Measurements from ENCODE around the gene PRKCE. TPM values are rescaled to one million over a fixed set of nuclear protein-coding genes. Genes with fewer than 3 reads are reported as not detected.
A peak's percentile ranks its signal among the peaks of the same experiment; 100 is the strongest.

Gene PRKCE
- total and polyA plus RNA-seq, 2 donors = 3.2 to 3.3 TPM

- H3K4me1 ChIP-seq (ENCODE audit: control insufficient read depth in 2 of 2, insufficient read depth in 2 of 2, low read length in 2 of 2) = peaks cover 11 to 53% of the 10 kb centered on the region in 2 donors
These were observed 188.2 kb downstream of the PRKCE start for GRCh38 chr2:45839508-45840251.

DNA sequence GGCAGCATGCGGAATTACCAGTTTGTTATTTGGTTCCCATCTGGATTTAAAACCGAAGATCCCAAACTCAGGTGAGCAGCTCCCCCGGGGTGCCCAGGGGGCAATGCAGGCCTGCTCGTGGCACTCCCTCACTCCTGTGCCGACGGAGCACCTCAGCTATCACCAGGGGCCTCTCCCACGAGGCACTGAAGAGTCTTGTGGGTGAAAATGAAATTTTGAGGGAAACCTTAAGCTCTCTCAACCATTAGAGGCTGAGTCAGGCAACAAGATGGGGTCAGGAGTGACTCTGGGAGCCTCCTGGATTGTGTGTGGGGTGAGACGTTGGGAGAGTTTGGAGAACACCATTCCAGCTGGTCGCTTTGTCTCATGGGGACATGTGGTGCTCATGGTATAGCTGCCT, 189.0 kb downstream of the PRKCE start:
- no peak overlapping the region for H3K27ac ChIP-seq (ENCODE audit: low read depth in 1 of 2, low read length in 1 of 2)

More at GRCh38 chr2:45839508-45840251, 188.2 kb downstream of the PRKCE start:
- Histone ChIP-seq H3K27me3 (ENCODE audit: control insufficient read depth in 2 of 2, insufficient read depth in 1 of 2, low read length in 1 of 2) (no peaks in the 10 kb centered on the region), H3K27ac (ENCODE audit: low read depth in 1 of 2, low read length in 1 of 2) (no peak overlapping the region), H3K4me3 (ENCODE audit: low read length in 2 of 2) (no peak overlapping the region), H3K36me3 (ENCODE audit: control insufficient read depth in 2 of 2, insufficient read depth in 2 of 2, low read length in 1 of 2) (no peaks in the 10 kb centered on the region), H3K9me3 (ENCODE audit: control insufficient read depth in 2 of 2, insufficient read depth in 1 of 2, low read length in 1 of 2) (no peaks in the 10 kb centered on the region)
- no peak for DNase-seq (ENCODE audit: low read depth in 6 of 9, low spot score in 9 of 9)
- WGBS = 88% methylated on average over 14 of the region's 14 CpGs

DNA sequence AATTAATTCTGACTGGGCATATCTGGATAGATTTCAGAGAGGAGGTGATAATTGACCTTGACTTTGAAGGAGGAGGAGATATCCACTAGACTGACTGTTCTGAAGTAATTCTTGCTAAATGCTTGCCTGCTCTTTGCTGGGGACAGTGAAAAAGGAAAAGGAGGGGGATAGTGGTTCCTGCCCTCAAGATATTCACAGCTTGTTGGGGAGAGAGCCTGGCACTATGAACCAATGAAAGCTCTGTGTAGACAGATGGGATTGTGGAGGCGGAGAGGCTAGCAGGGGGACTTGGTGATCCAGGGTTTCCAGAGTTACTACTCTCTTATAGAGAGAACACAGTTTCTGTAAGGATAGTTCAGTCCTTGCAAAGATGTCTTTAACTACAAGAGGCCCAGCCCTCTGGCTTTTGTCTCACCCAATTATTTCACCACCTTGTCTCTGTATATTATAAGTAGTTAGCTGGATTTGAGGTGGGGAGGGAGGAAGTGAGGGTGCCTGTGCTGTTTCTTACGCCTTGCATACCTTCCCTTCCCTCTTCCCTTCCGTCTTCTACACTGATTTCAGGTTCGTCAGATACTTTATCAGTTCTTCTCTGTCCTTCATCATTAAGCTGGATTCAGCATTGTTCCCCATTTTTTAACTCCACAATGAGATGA, 190.4 kb downstream of the PRKCE start:
- no peak for DNase-seq (ENCODE audit: low read depth in 6 of 9, low spot score in 9 of 9)
- Histone ChIP-seq H3K4me3 (ENCODE audit: low read length in 2 of 2) (no peak overlapping the region), H3K36me3 (ENCODE audit: control insufficient read depth in 2 of 2, insufficient read depth in 2 of 2, low read length in 1 of 2) (no peaks in the 10 kb centered on the region), H3K9me3 (ENCODE audit: control insufficient read depth in 2 of 2, insufficient read depth in 1 of 2, low read length in 1 of 2) (no peaks in the 10 kb centered on the region), H3K4me1 (ENCODE audit: control insufficient read depth in 2 of 2, insufficient read depth in 2 of 2, low read length in 2 of 2) (peaks cover 17 to 58% of the 10 kb centered on the region in 2 donors), H3K27ac (ENCODE audit: low read depth in 1 of 2, low read length in 1 of 2) (no peak overlapping the region), H3K27me3 (ENCODE audit: control insufficient read depth in 2 of 2, insufficient read depth in 1 of 2, low read length in 1 of 2) (no peaks in the 10 kb centered on the region)
- 73% methylated on average over 4 of the region's 4 CpGs for WGBS

More for the DNA sequence above, 189.0 kb downstream of the PRKCE start:
- 88% methylated on average over 9 of the region's 9 CpGs for WGBS
- H3K4me1 ChIP-seq (ENCODE audit: control insufficient read depth in 2 of 2, insufficient read depth in 2 of 2, low read length in 2 of 2) = peaks cover 17 to 58% of the 10 kb centered on the region in 2 donors
- no peaks in the 10 kb centered on the region for H3K27me3 ChIP-seq (ENCODE audit: control insufficient read depth in 2 of 2, insufficient read depth in 1 of 2, low read length in 1 of 2)
- H3K36me3 ChIP-seq (ENCODE audit: control insufficient read depth in 2 of 2, insufficient read depth in 2 of 2, low read length in 1 of 2) = no peaks in the 10 kb centered on the region
- no peaks in the 10 kb centered on the region for H3K9me3 ChIP-seq (ENCODE audit: control insufficient read depth in 2 of 2, insufficient read depth in 1 of 2, low read length in 1 of 2)
- DNase-seq (ENCODE audit: low read depth in 6 of 9, low spot score in 9 of 9) = no peak
- H3K4me3 ChIP-seq (ENCODE audit: low read length in 2 of 2) = no peak overlapping the region

- WGBS = 18% methylated on average over 8 of the region's 8 CpGs
- Histone ChIP-seq H3K36me3 (ENCODE audit: control insufficient read depth in 2 of 2, insufficient read depth in 2 of 2, low read length in 1 of 2) (no peaks in the 10 kb centered on the region), H3K4me3 (ENCODE audit: low read length in 2 of 2) (no peak overlapping the region), H3K4me1 (ENCODE audit: control insufficient read depth in 2 of 2, insufficient read depth in 2 of 2, low read length in 2 of 2) (peaks cover 17 to 52% of the 10 kb centered on the region in 2 donors), H3K9me3 (ENCODE audit: control insufficient read depth in 2 of 2, insufficient read depth in 1 of 2, low read length in 1 of 2) (no peaks in the 10 kb centered on the region), H3K27me3 (ENCODE audit: control insufficient read depth in 2 of 2, insufficient read depth in 1 of 2, low read length in 1 of 2) (no peaks in the 10 kb centered on the region), H3K27ac (ENCODE audit: low read depth in 1 of 2, low read length in 1 of 2) (peak overlapping the region; percentile 27 to 70)
- peak in 2 of 9 donors; percentile 24 to 58 for DNase-seq (ENCODE audit: low read depth in 6 of 9, low spot score in 9 of 9)
These were observed 191.7 kb downstream of the PRKCE start for GRCh38 chr2:45843136-45843535.

GRCh38 chr2:45844796-45845457, 193.5 kb downstream of the PRKCE start:
- Histone ChIP-seq H3K27me3 (ENCODE audit: control insufficient read depth in 2 of 2, insufficient read depth in 1 of 2, low read length in 1 of 2) (no peaks in the 10 kb centered on the region), H3K4me3 (ENCODE audit: low read length in 2 of 2) (no peak overlapping the region), H3K36me3 (ENCODE audit: control insufficient read depth in 2 of 2, insufficient read depth in 2 of 2, low read length in 1 of 2) (no peaks in the 10 kb centered on the region), H3K27ac (ENCODE audit: low read depth in 1 of 2, low read length in 1 of 2) (no peak overlapping the region), H3K4me1 (ENCODE audit: control insufficient read depth in 2 of 2, insufficient read depth in 2 of 2, low read length in 2 of 2) (peaks cover 17 to 49% of the 10 kb centered on the region in 2 donors), H3K9me3 (ENCODE audit: control insufficient read depth in 2 of 2, insufficient read depth in 1 of 2, low read length in 1 of 2) (no peaks in the 10 kb centered on the region)
- 39% methylated on average over 3 of the region's 3 CpGs for WGBS
- DNase-seq (ENCODE audit: low read depth in 6 of 9, low spot score in 9 of 9) = no peak

GRCh38 chr2:45845566-45845965, 194.1 kb downstream of the PRKCE start:
- no peak for DNase-seq (ENCODE audit: low read depth in 6 of 9, low spot score in 9 of 9)
- 96% methylated on average over 6 of the region's 6 CpGs for WGBS
- Histone ChIP-seq H3K4me1 (ENCODE audit: control insufficient read depth in 2 of 2, insufficient read depth in 2 of 2, low read length in 2 of 2) (peaks cover 17 to 44% of the 10 kb centered on the region in 2 donors), H3K27me3 (ENCODE audit: control insufficient read depth in 2 of 2, insufficient read depth in 1 of 2, low read length in 1 of 2) (no peaks in the 10 kb centered on the region), H3K36me3 (ENCODE audit: control insufficient read depth in 2 of 2, insufficient read depth in 2 of 2, low read length in 1 of 2) (no peaks in the 10 kb centered on the region), H3K9me3 (ENCODE audit: control insufficient read depth in 2 of 2, insufficient read depth in 1 of 2, low read length in 1 of 2) (no peaks in the 10 kb centered on the region), H3K4me3 (ENCODE audit: low read length in 2 of 2) (no peak overlapping the region), H3K27ac (ENCODE audit: low read depth in 1 of 2, low read length in 1 of 2) (no peak overlapping the region)

- H3K27ac ChIP-seq (ENCODE audit: low read depth in 1 of 2, low read length in 1 of 2) = no peak overlapping the region
- DNase-seq (ENCODE audit: low read depth in 6 of 9, low spot score in 9 of 9) = no peak
- H3K4me1 ChIP-seq (ENCODE audit: control insufficient read depth in 2 of 2, insufficient read depth in 2 of 2, low read length in 2 of 2) = peaks cover 6 to 15% of the 10 kb centered on the region in 2 donors
- WGBS = 93% methylated on average over 7 of the region's 7 CpGs
- no peak overlapping the region for H3K4me3 ChIP-seq (ENCODE audit: low read length in 2 of 2)
- H3K27me3 ChIP-seq (ENCODE audit: control insufficient read depth in 2 of 2, insufficient read depth in 1 of 2, low read length in 1 of 2) = no peaks in the 10 kb centered on the region
- H3K36me3 ChIP-seq (ENCODE audit: control insufficient read depth in 2 of 2, insufficient read depth in 2 of 2, low read length in 1 of 2) = no peaks in the 10 kb centered on the region
- H3K9me3 ChIP-seq (ENCODE audit: control insufficient read depth in 2 of 2, insufficient read depth in 1 of 2, low read length in 1 of 2) = no peaks in the 10 kb centered on the region
These were observed 198.2 kb downstream of the PRKCE start for GRCh38 chr2:45849491-45850283.

DNA sequence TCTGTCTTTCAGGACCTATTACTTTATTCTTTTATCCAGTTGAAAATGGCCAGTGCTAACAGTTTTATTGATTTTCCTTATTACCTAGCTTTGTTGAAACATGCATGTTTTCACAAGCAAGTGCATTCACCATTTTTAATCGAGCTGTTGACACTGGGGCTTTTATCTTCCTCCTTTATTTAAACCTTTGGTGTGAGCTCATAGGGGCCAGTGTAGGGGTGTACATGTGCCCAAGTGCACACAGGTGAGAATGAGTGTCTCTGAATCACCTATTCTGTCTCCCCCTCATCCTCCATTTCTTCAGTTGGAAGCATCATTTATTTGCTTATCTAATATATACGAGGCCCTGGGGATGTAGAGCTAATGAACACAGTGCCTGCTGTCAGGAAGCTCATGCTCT, 199.1 kb downstream of the PRKCE start:
- Histone ChIP-seq H3K27me3 (ENCODE audit: control insufficient read depth in 2 of 2, insufficient read depth in 1 of 2, low read length in 1 of 2) (no peaks in the 10 kb centered on the region), H3K4me1 (ENCODE audit: control insufficient read depth in 2 of 2, insufficient read depth in 2 of 2, low read length in 2 of 2) (peaks cover 0 to 9% of the 10 kb centered on the region in 2 donors), H3K36me3 (ENCODE audit: control insufficient read depth in 2 of 2, insufficient read depth in 2 of 2, low read length in 1 of 2) (no peaks in the 10 kb centered on the region), H3K27ac (ENCODE audit: low read depth in 1 of 2, low read length in 1 of 2) (no peak overlapping the region), H3K9me3 (ENCODE audit: control insufficient read depth in 2 of 2, insufficient read depth in 1 of 2, low read length in 1 of 2) (no peaks in the 10 kb centered on the region), H3K4me3 (ENCODE audit: low read length in 2 of 2) (no peak overlapping the region)
- WGBS = 93% methylated on average over 2 of the region's 2 CpGs
- DNase-seq (ENCODE audit: low read depth in 6 of 9, low spot score in 9 of 9) = no peak
